Measurements from ENCODE around the gene CEP128.

The CEP128 gene

DNA sequence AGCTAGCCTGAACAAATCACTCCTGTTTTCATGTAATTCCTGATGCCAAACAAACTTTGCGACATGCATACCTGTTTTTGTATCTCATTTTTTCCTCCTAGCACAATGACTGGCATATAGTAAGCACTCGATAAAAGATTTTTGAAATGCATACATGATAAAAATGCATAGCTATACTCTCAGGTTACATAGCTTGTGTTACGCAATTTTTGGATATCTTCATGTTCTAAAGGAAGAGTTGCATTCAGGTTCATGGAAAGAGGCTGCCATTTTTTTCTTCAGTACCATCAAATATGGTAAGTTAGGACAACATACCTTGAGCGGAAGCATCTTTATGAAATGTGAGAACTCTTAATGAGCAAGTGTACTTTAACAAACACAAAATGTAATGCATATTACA is 445.4 kb downstream of the CEP128 start:
- Histone ChIP-seq H3K27ac (no peak overlapping the region), H3K9me3 (ENCODE audit: severe bottlenecking) (no peaks in the 10 kb centered on the region), H3K36me3 (no peaks in the 10 kb centered on the region), H3K4me3 (ENCODE audit: low read depth, low read length) (no peak overlapping the region), H3K27me3 (ENCODE audit: insufficient read depth, low read depth, severe bottlenecking) (no peaks in the 10 kb centered on the region)
- no peak for DNase-seq
- TF ChIP-seq CTCF (IDR thresholded peaks at IDR 0.05; ENCODE audit: low read depth, low read length), result no peak

- H3K27me3 ChIP-seq (ENCODE audit: insufficient read depth, low read depth, severe bottlenecking), result no peaks in the 10 kb centered on the region
- no peak for TF ChIP-seq CTCF (IDR thresholded peaks at IDR 0.05; ENCODE audit: low read depth, low read length)
- H3K27ac ChIP-seq, result no peak overlapping the region
- no peaks in the 10 kb centered on the region for H3K9me3 ChIP-seq (ENCODE audit: severe bottlenecking)
- no peak overlapping the region for H3K4me3 ChIP-seq (ENCODE audit: low read depth, low read length)
- DNase-seq, result no peak
- H3K36me3 ChIP-seq, result no peaks in the 10 kb centered on the region
These were observed 446.8 kb downstream of the CEP128 start for GRCh38 chr14:80494769-80495168.

GRCh38 chr14:80493620-80494019 is 447.9 kb downstream of the CEP128 start:
- DNase-seq, result no peak
- Histone ChIP-seq H3K4me3 (ENCODE audit: low read depth, low read length) (no peak overlapping the region), H3K36me3 (no peaks in the 10 kb centered on the region), H3K27me3 (ENCODE audit: insufficient read depth, low read depth, severe bottlenecking) (no peaks in the 10 kb centered on the region), H3K9me3 (ENCODE audit: severe bottlenecking) (no peaks in the 10 kb centered on the region), H3K27ac (no peak overlapping the region)
- no peak for TF ChIP-seq CTCF (IDR thresholded peaks at IDR 0.05; ENCODE audit: low read depth, low read length)

GRCh38 chr14:80491650-80492049 is 449.9 kb downstream of the CEP128 start:
- no peaks in the 10 kb centered on the region for H3K27me3 ChIP-seq (ENCODE audit: insufficient read depth, low read depth, severe bottlenecking)
- no peaks in the 10 kb centered on the region for H3K9me3 ChIP-seq (ENCODE audit: severe bottlenecking)
- DNase-seq, result no peak
- no peak for TF ChIP-seq CTCF (IDR thresholded peaks at IDR 0.05; ENCODE audit: low read depth, low read length)
- no peak overlapping the region for H3K4me3 ChIP-seq (ENCODE audit: low read depth, low read length)
- no peak overlapping the region for H3K27ac ChIP-seq
- H3K36me3 ChIP-seq, result no peaks in the 10 kb centered on the region

DNA sequence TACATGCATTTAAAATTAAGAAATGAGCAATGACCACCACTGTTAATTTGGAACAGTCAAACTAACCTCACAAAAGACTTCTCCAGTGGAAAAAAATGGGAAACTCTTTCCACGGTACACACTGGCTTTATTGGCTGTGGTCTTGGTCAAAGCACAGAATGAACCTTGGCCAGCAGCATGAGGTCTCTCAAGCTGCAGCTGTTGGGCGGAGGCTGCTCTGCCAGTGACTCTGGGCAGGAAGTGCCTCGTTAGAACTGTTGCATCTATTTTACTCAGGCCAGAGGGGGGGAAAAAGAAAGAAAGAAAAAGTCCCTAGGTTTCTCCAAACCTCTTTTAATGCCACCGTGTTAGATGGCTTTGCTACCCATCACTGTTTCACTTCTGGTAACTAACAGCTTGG is 450.4 kb downstream of the CEP128 start:
- TF ChIP-seq CTCF (IDR thresholded peaks at IDR 0.05; ENCODE audit: low read depth, low read length), result no peak
- H3K9me3 ChIP-seq (ENCODE audit: severe bottlenecking), result no peaks in the 10 kb centered on the region
- DNase-seq, result no peak
- H3K27ac ChIP-seq, result no peak overlapping the region
- no peaks in the 10 kb centered on the region for H3K27me3 ChIP-seq (ENCODE audit: insufficient read depth, low read depth, severe bottlenecking)
- H3K36me3 ChIP-seq, result no peaks in the 10 kb centered on the region
- H3K4me3 ChIP-seq (ENCODE audit: low read depth, low read length), result no peak overlapping the region

GRCh38 chr14:80489513-80489912 is 452.0 kb downstream of the CEP128 start:
- DNase-seq, result no peak
- no peak overlapping the region for H3K27ac ChIP-seq
- H3K9me3 ChIP-seq (ENCODE audit: severe bottlenecking), result no peaks in the 10 kb centered on the region
- no peaks in the 10 kb centered on the region for H3K36me3 ChIP-seq
- H3K27me3 ChIP-seq (ENCODE audit: insufficient read depth, low read depth, severe bottlenecking), result no peaks in the 10 kb centered on the region
- no peak overlapping the region for H3K4me3 ChIP-seq (ENCODE audit: low read depth, low read length)
- TF ChIP-seq CTCF (IDR thresholded peaks at IDR 0.05; ENCODE audit: low read depth, low read length), result no peak

Measured in WERI-Rb-1 (cell line).